Neural cell (in vitro differentiated cells): ENCODE data around the gene THAP7. TPM values are rescaled to one million over a fixed set of nuclear protein-coding genes. Genes with fewer than 3 reads are reported as not detected.

ENCODE experiments used
- H2AFZ ChIP-seq: fragments of 200-600, 300-800 bp; sonication (generic), shearing (Covaris generic); 2 replicates; pipeline ENCODE4 v1.6.0; 2014; ENCODE audit warnings: low read depth, mild to moderate bottlenecking, antibody characterized with exemption, low read length, moderate library complexity
- H3F3A ChIP-seq: fragments of 200-600 bp; shearing (Covaris generic); 2 replicates; pipeline ENCODE4 v1.6.1; 2016; ENCODE audit warnings: mild to moderate bottlenecking, moderate library complexity, mixed read lengths, antibody characterized with exemption, low read length; ENCODE audit not compliant: insufficient read depth, poor library complexity, severe bottlenecking
- H3K27ac ChIP-seq: fragments of 200-600, 300-800 bp; sonication (generic), shearing (Covaris generic); 2 replicates; pipeline ENCODE4 v1.5.1; 2014; ENCODE audit warnings: mild to moderate bottlenecking, low read length, moderate library complexity
- H3K27me3 ChIP-seq: fragments of 300-800, 200-600 bp; sonication (generic), shearing (Covaris generic); 2 replicates; pipeline ENCODE4 v1.6.0; 2014; ENCODE audit warnings: mild to moderate bottlenecking, low read depth, low read length, moderate library complexity; ENCODE audit not compliant: insufficient read depth
- H3K36me3 ChIP-seq: fragments of 300-800, 200-600 bp; sonication (generic), shearing (Covaris generic); 2 replicates; pipeline ENCODE4 v1.5.1; 2014; ENCODE audit warnings: mild to moderate bottlenecking, antibody characterized with exemption, low read length, moderate library complexity; ENCODE audit not compliant: insufficient read depth
- H3K4me2 ChIP-seq: fragments of 300-800, 200-600 bp; sonication (generic), shearing (Covaris generic); 2 replicates; pipeline ENCODE4 v1.6.0; 2014; ENCODE audit warnings: mild to moderate bottlenecking, low read length
- H3K4me3 ChIP-seq: fragments of 300-800, 200-600 bp; sonication (generic), shearing (Covaris generic); 2 replicates; pipeline ENCODE4 v1.5.1; 2014; ENCODE audit warnings: mild to moderate bottlenecking, low read length, moderate library complexity
- H3K79me2 ChIP-seq: fragments of 200-600 bp; shearing (Covaris generic); replicated peaks from 2 replicates; pipeline ENCODE4 v1.6.0; 2014; ENCODE audit warnings: mild to moderate bottlenecking, low read length, moderate library complexity; ENCODE audit not compliant: insufficient read depth
- H3K9ac ChIP-seq: fragments of 300-800, 200-600 bp; sonication (generic), shearing (Covaris generic); 2 replicates; pipeline ENCODE4 v1.6.1; 2016; ENCODE audit warnings: mild to moderate bottlenecking, low read length, mixed read lengths
- H3K9me2 ChIP-seq: fragments of 200-600 bp; shearing (Covaris generic); 2 replicates; pipeline ENCODE4 v1.6.1; 2016; ENCODE audit warnings: mild to moderate bottlenecking, low read length, mixed read lengths; ENCODE audit not compliant: insufficient read depth
- H3K9me3 ChIP-seq: fragments of 200-600, 300-800 bp; sonication (generic), shearing (Covaris generic); 2 replicates; pipeline ENCODE4 v1.6.1; 2016; ENCODE audit warnings: mild to moderate bottlenecking, mixed run types, low read length, moderate library complexity, mixed read lengths
- H4K20me1 ChIP-seq: fragments of 200-600 bp; shearing (Covaris generic); 2 replicates; pipeline ENCODE4 v1.6.1; 2016; ENCODE audit warnings: mild to moderate bottlenecking, mixed run types; ENCODE audit not compliant: insufficient read depth
- CTCF ChIP-seq: fragments of 450-650 bp; IDR thresholded peaks from 2 replicates; pipeline ENCODE4 v1.5.1; 2014; ENCODE audit warnings: antibody characterized with exemption, mild to moderate bottlenecking, moderate library complexity; ENCODE audit not compliant: poor library complexity, severe bottlenecking
- EP300 ChIP-seq: fragments of 450-650 bp; conservative IDR thresholded peaks from 2 replicates; pipeline ENCODE4 v1.6.1; 2014; ENCODE audit warnings: antibody characterized with exemption, mild to moderate bottlenecking, moderate library complexity; ENCODE audit not compliant: poor library complexity, severe bottlenecking
- EZH2 ChIP-seq: fragments of 200-600, 300-800 bp; shearing (Covaris generic), sonication (generic); IDR thresholded peaks from 2 replicates; pipeline ENCODE4 v1.6.1; 2014; ENCODE audit warnings: antibody characterized with exemption, low read length, borderline replicate concordance, mild to moderate bottlenecking; ENCODE audit not compliant: insufficient read depth, poor library complexity, severe bottlenecking
- MXI1 ChIP-seq: fragments of 450-650 bp; conservative IDR thresholded peaks from 2 replicates; pipeline ENCODE4 v1.6.1; 2014; ENCODE audit warnings: antibody characterized with exemption, mild to moderate bottlenecking; ENCODE audit not compliant: poor library complexity, severe bottlenecking
- POLR2AphosphoS5 ChIP-seq: IDR thresholded peaks from 2 replicates; pipeline ENCODE4 v1.6.1; 2012
- RAD21 ChIP-seq: fragments of 450-650 bp; conservative IDR thresholded peaks from 2 replicates; pipeline ENCODE4 v1.6.1; 2014; ENCODE audit warnings: antibody characterized with exemption, mild to moderate bottlenecking, moderate library complexity
- REST ChIP-seq: IDR thresholded peaks from 2 replicates; pipeline ENCODE4 v1.6.1; 2012; ENCODE audit warnings: borderline replicate concordance
- SMC3 ChIP-seq: fragments of 450-650 bp; conservative IDR thresholded peaks from 2 replicates; pipeline ENCODE4 v1.6.1; 2014; ENCODE audit warnings: antibody characterized with exemption, mild to moderate bottlenecking, moderate library complexity; ENCODE audit not compliant: poor library complexity
- TAF1 ChIP-seq: IDR thresholded peaks from 2 replicates; pipeline ENCODE4 v1.6.1; 2012; ENCODE audit warnings: low read depth
- polyA plus RNA-seq: library from polyadenylated mRNA; depleted of rRNA; stranded (reverse); fragments of >200 nt; gene quantifications from 2 replicates; pipeline ENCODE4 v1.2.3, GENCODE V29; 2014

The THAP7 gene
- polyA plus RNA-seq, 1 donor from 2014 or later, result 28.7 TPM

- no peak overlapping the region for H3K4me3 ChIP-seq
- H3K27me3 ChIP-seq, result no peaks in the 10 kb centered on the region
- TF ChIP-seq EP300 (no peak), EZH2 (no peak), MXI1 (no peak), TAF1 (no peak), POLR2AphosphoS5 (no peak), CTCF (no peak), SMC3 (no peak), REST (no peak)
- no peaks in the 10 kb centered on the region for H3K9me2 ChIP-seq
- no peaks in the 10 kb centered on the region for H3K9me3 ChIP-seq
- no peaks in the 10 kb centered on the region for H3K79me2 ChIP-seq
- H3K9ac ChIP-seq, result no peak overlapping the region
- H2AFZ ChIP-seq, result no peak overlapping the region
- H3F3A ChIP-seq, result no peaks in the 10 kb centered on the region
- no peak overlapping the region for H3K27ac ChIP-seq
- no peak overlapping the region for H3K4me2 ChIP-seq
- H3K36me3 ChIP-seq, result no peaks in the 10 kb centered on the region
- H4K20me1 ChIP-seq, result no peaks in the 10 kb centered on the region
Measured at GRCh38 chr22:21047035-21047661, 45.2 kb upstream of the THAP7 start.

- Histone ChIP-seq H4K20me1 (no peaks in the 10 kb centered on the region), H3K27ac (peak within 1 kb of the TSS; percentile 86), H3F3A (no peaks in the 10 kb centered on the region), H3K9me3 (no peaks in the 10 kb centered on the region), H3K9ac (peak within 1 kb of the TSS; percentile 72), H3K36me3 (no peaks in the 10 kb centered on the region), H3K4me2 (peak within 1 kb of the TSS; percentile 61), H3K9me2 (no peaks in the 10 kb centered on the region), H3K79me2 (no peaks in the 10 kb centered on the region), H3K4me3 (peak within 1 kb of the TSS; percentile 69), H2AFZ (peak within 1 kb of the TSS; percentile 79), H3K27me3 (no peaks in the 10 kb centered on the region)
- TF ChIP-seq EZH2, result no peak
- TF ChIP-seq TAF1, result no peak
- peak; percentile 40 for TF ChIP-seq RAD21
- TF ChIP-seq REST, result peak; percentile 38
- TF ChIP-seq MXI1, result peak; percentile 98
- TF ChIP-seq EP300, result peak; percentile 61
- TF ChIP-seq SMC3, result peak; percentile 48
- TF ChIP-seq POLR2AphosphoS5, result peak; percentile 62
- peak; percentile 24 for TF ChIP-seq CTCF
Measured at GRCh38 chr22:21045585-21046294, 43.8 kb upstream of the THAP7 start, which contains the start of gene LRRC74B. Gene LRRC74B, plus strand, starts transcription at chr22:21045946. Its CDS starts 41 bp downstream, at chr22:21045987.
